Measurements from ENCODE around the gene ZBTB21. TPM values are rescaled to one million over a fixed set of nuclear protein-coding genes. Genes with fewer than 3 reads are reported as not detected.

The ZBTB21 gene
- total RNA-seq, 2 donors from 2014 or later: 12.6 to 25.6 TPM

GRCh38 chr21:42025376-42026081, 15.4 kb upstream of the ZBTB21 start:
- DNase-seq (ENCODE audit: low spot score): no peak
- intact Hi-C loops (cut with DNase I): no loop called here

- no peak for DNase-seq (ENCODE audit: low spot score)
- intact Hi-C loops (cut with DNase I): no loop called here
Measured at GRCh38 chr21:42022906-42023305, 12.7 kb upstream of the ZBTB21 start.

- intact Hi-C loops (cut with DNase I): no loop called here
- no peak for DNase-seq (ENCODE audit: low spot score)
Measured at GRCh38 chr21:42022091-42022430, 11.9 kb upstream of the ZBTB21 start.

- no peak for DNase-seq (ENCODE audit: low spot score)
Measured at GRCh38 chr21:42021371-42022090, 11.4 kb upstream of the ZBTB21 start.

GRCh38 chr21:42019706-42020105, 9.5 kb upstream of the ZBTB21 start:
- no peak for DNase-seq (ENCODE audit: low spot score)
- intact Hi-C loops (cut with DNase I): no loop called here

More at GRCh38 chr21:42021371-42022090, 11.4 kb upstream of the ZBTB21 start:
- intact Hi-C loops (cut with DNase I): no loop called here

- DNase-seq (ENCODE audit: low spot score): no peak
Measured at GRCh38 chr21:42019101-42019605, 9.0 kb upstream of the ZBTB21 start.

GRCh38 chr21:42017022-42017421, 6.9 kb upstream of the ZBTB21 start:
- no peak for DNase-seq (ENCODE audit: low spot score)
- intact Hi-C loops (cut with DNase I): no loop called here

More at GRCh38 chr21:42019101-42019605, 9.0 kb upstream of the ZBTB21 start:
- intact Hi-C loops (cut with DNase I): no loop called here

GRCh38 chr21:42016364-42016985, 6.3 kb upstream of the ZBTB21 start:
- intact Hi-C loops (cut with DNase I): no loop called here
- no peak for DNase-seq (ENCODE audit: low spot score)

- intact Hi-C loops (cut with DNase I): no loop called here
- DNase-seq (ENCODE audit: low spot score): no peak
Measured at GRCh38 chr21:42013931-42014330, 3.8 kb upstream of the ZBTB21 start.

GRCh38 chr21:42013376-42013775, 3.2 kb upstream of the ZBTB21 start:
- DNase-seq (ENCODE audit: low spot score): no peak

GRCh38 chr21:42012763-42013329, 2.7 kb upstream of the ZBTB21 start:
- no peak for DNase-seq (ENCODE audit: low spot score)
- intact Hi-C loops (cut with DNase I): no loop called here

More at GRCh38 chr21:42013376-42013775, 3.2 kb upstream of the ZBTB21 start:
- intact Hi-C loops (cut with DNase I): no loop called here

- intact Hi-C loops (cut with DNase I): no loop called here
- DNase-seq (ENCODE audit: low spot score): no peak
Measured at GRCh38 chr21:42012344-42012743, 2.2 kb upstream of the ZBTB21 start.

GRCh38 chr21:42010507-42011495, 641 bp upstream of the ZBTB21 start:
- no peak for DNase-seq (ENCODE audit: low spot score)
- intact Hi-C loops (cut with DNase I): no loop called here

- DNase-seq (ENCODE audit: low spot score): peak; percentile 89
- intact Hi-C loops (cut with DNase I): loop anchor here in 1 of 2 donors (5.0 to 10.0 kb wide), 2 partner anchors 84 to 98 kb away; no protein-coding TSS in a partner anchor
Measured at GRCh38 chr21:42009018-42009830, 936 bp downstream of the ZBTB21 start.

GRCh38 chr21:42007356-42007940, 2.7 kb downstream of the ZBTB21 start:
- intact Hi-C loops (cut with DNase I): loop anchor here in 1 of 2 donors (5.0 to 10.0 kb wide), 2 partner anchors 83 to 100 kb away; no protein-coding TSS in a partner anchor
- no peak for DNase-seq (ENCODE audit: low spot score)

GRCh38 chr21:42006765-42007164, 3.4 kb downstream of the ZBTB21 start:
- DNase-seq (ENCODE audit: low spot score): no peak
- intact Hi-C loops (cut with DNase I): loop anchor here in 1 of 2 donors (5.0 to 10.0 kb wide), 2 partner anchors 82 to 101 kb away; no protein-coding TSS in a partner anchor

Measured in posterior vena cava (tissue), 2 donors.